Superior temporal gyrus (tissue), 1 donor: ENCODE results near the gene RARB.

ENCODE experiments used
- DNase-seq: peaks from one replicate; pipeline ENCODE4 v3.0.0-alpha.2; 2016; ENCODE audit errors: extremely low spot score

The RARB gene

DNA sequence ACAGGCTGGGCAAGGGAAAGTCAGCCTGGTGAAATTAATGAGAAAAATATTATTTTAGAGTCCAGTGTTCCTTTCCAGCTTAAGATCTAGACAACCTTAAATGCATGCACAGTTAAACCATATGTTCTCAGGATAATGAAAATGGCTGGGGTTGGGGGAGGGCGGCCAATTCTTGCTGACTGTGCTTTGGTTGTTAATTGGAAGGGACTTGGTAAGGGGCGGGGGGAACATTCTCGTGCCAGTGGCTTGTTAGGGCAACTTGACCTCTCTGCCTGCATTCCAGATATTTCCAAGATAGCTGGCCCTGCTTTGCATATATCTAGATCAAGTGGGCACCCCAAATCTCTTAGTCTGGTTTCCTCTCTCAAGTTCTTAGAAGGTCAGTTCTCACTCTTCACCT lies 124.2 kb downstream of the RARB start:
- no peak for DNase-seq

- DNase-seq: no peak
These were observed 126.3 kb downstream of the RARB start for GRCh38 chr3:25554376-25554775.

GRCh38 chr3:25555695-25556437 lies 127.8 kb downstream of the RARB start:
- no peak for DNase-seq

- DNase-seq: no peak
These were observed 128.4 kb downstream of the RARB start for GRCh38 chr3:25556447-25556846.

GRCh38 chr3:25557694-25558093 lies 129.6 kb downstream of the RARB start:
- no peak for DNase-seq

DNA sequence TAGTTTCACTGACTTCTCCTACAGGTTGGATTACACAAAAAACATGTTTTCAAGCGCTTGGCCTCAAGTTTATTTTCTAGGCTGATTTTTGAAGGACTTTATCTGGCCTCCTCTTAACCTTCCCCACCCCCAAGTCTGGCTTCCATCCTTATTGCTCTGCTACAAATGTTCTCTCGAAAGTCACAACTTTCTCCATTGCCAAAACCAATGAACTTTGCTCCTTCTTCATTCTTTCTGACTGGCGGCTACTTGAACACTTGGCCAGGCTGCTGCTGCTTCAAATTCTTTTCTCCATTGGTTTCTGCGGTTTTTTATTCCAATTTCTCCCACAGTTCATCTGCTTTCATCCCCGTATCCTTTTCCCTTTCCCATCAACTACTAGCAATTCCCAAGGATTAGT lies 130.1 kb downstream of the RARB start:
- DNase-seq: no peak

GRCh38 chr3:25558796-25559195 lies 130.7 kb downstream of the RARB start:
- DNase-seq: no peak

DNA sequence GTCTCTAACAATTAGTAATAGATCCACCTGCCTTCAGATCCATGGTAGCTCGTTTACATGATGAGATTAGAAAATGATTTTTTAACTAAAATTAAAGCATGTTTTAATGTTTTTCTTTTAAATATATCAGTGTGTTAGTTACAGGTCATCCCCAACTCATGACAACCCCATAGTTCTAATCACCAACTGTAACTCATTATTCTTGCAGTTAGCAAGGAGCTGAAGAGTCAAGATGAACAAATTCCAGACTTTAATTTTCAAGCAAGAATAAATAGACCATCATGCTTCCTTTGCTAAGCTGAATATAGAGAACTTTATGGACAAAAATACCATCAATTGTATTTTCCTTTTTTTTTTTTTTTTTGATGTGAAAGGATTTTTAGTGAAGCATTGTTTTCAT lies 135.5 kb downstream of the RARB start:
- no peak for DNase-seq

GRCh38 chr3:25564075-25564474 lies 136.0 kb downstream of the RARB start:
- no peak for DNase-seq

DNA sequence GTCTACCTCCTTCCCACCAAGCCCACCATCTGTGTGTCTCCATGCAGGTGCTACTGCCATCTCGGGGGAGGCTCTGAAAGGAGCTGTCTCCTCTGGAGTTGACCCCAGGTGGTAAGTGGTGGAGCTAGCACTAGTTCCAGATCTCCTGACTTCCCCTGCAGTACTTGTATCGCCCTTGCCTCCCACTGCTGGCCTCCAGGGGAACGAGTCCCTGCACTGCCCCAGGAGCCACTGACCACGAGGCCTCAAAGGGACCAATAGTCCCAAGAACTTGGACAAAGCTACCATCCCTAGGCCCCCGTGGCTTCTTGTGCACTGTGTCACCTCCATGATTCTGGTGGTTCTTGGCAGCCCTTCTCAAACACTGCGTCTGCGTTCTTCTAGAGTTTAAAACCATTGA lies 137.7 kb downstream of the RARB start:
- DNase-seq: no peak

DNA sequence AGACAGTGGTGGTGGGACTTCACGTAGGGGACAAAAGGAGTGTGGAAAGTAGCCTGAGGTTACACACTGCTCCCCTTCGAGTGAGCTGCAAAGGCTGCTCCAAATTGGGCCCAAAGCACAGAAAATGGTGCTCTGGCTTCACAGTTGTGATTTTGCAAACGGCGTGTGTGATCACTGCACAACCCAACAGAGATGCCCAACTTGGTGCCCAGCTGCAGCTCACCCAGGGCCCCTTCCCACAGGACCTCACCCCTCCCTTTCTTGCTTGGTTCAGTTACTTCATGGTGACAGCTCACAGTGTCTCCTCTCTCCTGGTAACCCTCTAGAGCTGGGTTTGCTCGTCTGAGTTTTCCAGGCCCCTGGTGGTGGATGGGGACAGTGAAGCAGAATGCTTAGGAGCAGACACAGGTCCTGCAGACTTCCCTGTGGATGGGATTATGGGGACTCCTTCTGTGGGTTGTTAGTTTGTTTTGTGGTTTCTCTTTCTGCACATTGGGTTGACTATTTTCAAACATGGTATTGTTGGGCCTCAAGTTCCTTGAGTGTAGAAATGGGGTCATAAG lies 138.4 kb downstream of the RARB start:
- no peak for DNase-seq

GRCh38 chr3:25567388-25567787 lies 139.3 kb downstream of the RARB start:
- DNase-seq: no peak

- no peak for DNase-seq
These were observed 139.9 kb downstream of the RARB start for GRCh38 chr3:25567806-25568524.

DNA sequence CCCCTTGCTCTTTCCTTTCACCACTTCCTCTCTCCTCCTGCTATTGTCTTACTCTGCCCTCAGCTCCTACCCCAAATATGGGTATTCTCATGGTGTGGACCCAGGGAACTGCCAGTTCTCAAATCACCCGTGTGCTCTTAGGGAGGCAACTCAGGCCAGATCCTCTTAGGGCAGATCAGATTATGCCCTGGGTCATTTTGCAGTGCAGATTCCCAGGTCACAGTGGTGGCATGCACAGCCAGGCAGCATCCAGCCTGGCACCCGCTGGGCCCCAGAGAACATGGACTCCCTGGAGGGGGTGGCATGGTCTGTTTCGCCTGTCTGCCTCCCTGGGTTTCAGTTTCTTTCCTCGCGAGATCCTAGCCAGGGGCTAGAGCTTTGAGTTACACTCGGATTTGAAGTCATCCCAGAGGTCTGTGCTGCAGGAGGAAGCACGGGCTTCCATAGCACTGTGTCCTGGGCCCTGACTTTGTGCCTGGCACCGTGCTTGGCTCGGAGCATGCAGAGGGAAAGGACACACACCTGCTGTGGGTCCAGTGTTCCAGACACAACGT lies 140.5 kb downstream of the RARB start:
- DNase-seq: no peak

DNA sequence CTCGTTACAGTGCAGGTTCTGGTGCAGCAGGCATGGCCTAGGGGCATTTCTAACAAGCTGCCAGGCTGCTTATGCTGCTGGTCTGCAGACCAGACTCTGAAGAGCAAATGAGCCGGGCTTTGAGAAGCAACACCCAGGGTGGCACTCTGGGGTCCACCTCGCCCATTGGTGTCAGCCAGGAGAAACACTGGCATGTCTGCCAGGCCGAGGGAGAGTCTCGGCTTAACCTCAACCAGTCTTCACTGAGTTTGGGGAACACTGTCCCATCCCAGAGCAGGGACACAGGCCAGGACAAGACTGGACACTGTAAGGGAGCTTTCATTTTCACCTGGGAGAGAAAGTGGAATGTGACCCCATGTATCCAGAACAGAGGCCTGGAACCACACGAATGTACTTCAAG lies 143.2 kb downstream of the RARB start:
- DNase-seq: no peak

DNA sequence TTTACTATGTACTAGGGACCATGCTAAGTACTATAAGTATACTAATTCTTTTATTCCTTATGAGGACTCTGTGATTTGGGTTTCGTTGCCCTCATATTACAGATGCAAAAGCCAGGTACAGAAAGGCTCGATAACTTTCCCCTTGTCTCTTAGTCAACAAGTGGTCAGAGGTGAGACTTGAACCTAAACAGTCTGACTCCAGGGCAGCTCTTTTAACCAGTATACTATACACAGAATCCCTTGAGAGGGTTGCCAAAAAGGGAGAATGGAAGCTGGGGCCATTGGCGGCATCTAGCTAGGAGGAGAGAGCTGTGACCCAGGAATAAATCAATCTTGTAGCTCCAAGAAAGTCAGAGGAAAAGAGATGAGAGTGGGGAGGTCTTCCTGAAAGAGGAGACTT lies 144.3 kb downstream of the RARB start:
- DNase-seq: no peak

DNA sequence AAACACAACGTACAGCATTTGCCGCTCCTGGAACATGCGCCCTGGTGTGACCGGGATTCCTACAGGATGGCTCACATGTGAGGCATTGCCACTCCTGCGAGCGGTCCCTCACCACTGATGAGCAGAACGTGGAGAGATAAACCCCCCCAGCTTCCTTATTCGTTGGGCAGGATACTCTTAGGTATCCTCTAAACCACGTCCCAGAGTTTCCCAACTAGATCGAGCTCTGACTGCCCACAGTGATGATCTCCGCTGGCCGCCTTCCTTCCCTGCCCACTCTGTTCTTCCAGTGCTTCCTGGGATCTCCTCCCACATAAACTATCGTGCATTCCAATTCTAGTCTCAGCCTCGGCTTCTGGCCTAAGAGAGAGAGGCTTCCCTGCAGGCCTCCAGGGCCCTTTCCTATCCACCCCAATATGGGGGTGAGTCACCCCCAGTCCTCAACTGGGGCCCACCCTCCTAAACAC lies 144.9 kb downstream of the RARB start:
- DNase-seq: peak; percentile 41

DNA sequence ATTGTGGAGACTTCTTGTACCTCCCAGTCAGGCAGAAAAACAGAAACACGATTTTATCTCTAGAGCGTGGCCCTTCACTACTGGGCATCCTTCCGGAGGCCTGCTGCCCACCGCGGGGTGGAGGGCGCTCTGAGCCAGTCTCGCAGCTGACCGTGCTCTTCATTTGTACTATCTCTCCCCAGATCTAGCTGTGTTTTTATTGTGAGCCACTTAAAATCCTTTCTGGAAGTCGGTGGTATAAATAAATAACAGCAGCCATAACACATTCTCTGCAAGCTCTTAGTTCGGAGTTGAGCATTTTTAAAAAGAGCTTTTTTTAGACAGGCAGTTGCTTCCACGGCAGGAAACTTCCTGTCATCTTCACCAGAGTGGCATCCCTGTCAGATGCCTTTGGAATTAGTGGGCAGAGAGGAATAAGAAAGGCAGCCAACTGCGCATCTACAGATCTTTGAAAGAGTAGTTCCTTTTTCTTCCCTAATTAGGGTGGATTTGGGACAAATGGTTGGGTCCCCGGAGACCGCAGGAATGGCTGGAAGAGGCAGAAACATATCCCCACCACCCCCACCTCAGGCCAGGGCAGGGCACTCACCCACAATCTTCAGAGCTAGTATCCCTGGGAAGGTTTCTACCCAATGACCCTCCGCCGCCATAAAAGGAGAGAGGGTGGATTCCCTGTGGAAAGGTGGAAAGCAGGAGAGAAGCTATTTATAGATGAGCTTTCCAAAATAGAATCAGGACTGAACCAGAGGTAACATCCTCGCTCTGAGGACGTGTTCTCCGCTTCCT lies 145.5 kb downstream of the RARB start:
- DNase-seq: no peak

DNA sequence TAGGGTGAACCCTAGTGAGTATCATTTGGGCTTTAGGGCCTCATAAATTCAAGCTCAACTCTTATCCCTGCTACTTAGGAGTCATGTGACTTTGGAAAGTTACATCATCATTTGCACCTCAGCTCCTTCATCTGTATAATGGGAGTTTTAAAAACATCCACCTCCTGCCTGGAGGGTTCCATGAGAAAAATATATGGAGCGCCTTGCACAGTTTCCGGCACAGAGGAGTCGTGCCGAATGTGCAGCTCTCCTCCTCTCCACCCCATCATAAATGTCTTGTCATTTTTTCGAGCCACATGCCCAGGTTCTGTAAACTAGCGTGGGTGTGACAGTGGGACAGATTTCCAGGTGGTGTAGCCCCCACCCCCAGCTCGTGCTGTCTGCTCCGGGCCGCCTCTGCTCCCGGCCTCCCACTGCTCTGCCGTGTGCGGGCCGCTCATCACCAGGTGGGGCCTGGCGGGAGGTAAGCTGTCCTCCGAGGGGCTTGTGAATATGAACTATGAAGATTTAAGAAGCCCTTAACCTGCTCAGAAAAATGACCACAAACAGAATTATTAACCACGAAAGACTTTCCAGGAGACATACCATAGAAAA lies 146.2 kb downstream of the RARB start:
- no peak for DNase-seq

GRCh38 chr3:25575001-25575400 lies 146.9 kb downstream of the RARB start:
- DNase-seq: no peak

DNA sequence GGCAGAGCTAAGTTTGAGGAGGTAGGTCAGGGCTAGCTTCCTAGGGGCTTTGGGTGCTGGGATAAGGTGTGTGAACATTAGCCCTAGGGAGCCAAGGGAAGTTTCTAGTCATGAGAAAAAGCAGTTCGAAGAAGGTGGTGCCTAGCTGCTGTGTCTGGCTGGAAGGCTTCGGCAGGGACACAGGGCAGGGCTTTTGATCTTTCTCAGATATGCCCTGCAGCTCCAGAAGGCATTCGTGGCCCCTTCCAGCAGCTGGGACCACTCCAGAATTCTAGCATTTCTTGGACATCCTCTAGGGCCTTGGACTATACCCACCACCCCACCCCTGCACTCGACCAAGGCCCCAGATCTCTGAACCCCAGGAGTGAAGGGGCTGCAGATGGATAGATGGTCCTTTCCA lies 148.1 kb downstream of the RARB start:
- DNase-seq: no peak
